GM12878 (cell line): ENCODE results near the gene C16orf96. TPM values are rescaled to one million over a fixed set of nuclear protein-coding genes. Genes with fewer than 3 reads are reported as not detected.

ENCODE experiments used
- ASH2L ChIP-seq: fragments of 300-600, 200-600 bp; sonication (generic); IDR thresholded peaks from 2 replicates; pipeline ENCODE4 v1.6.1; 2017; ENCODE audit warnings: low read depth, mild to moderate bottlenecking, borderline replicate concordance
- BMI1 ChIP-seq: fragments of 450-650 bp; IDR thresholded peaks from 2 replicates; pipeline ENCODE4 v1.6.1; 2016; ENCODE audit warnings: mild to moderate bottlenecking, moderate library complexity, borderline replicate concordance
- DPF2 ChIP-seq: fragments of 450-650 bp; IDR thresholded peaks from 2 replicates; pipeline ENCODE4 v1.6.1; 2017; ENCODE audit warnings: mild to moderate bottlenecking
- FOXK2 ChIP-seq: fragments of 450-650 bp; IDR thresholded peaks from 2 replicates; pipeline ENCODE4 v1.6.1; 2017; ENCODE audit warnings: mild to moderate bottlenecking, moderate library complexity
- GATAD2B ChIP-seq: fragments of 450-650 bp; conservative IDR thresholded peaks from 2 replicates; pipeline ENCODE4 v1.6.1; 2017; ENCODE audit warnings: low read depth, mild to moderate bottlenecking, moderate library complexity
- KDM1A ChIP-seq: fragments of 200-600 bp; sonication (generic); IDR thresholded peaks from 2 replicates; pipeline ENCODE4 v1.6.1; 2016; ENCODE audit warnings: borderline replicate concordance
- KLF5 ChIP-seq: fragments of 450-650 bp; IDR thresholded peaks from 2 replicates; pipeline ENCODE4 v1.6.1; 2014; ENCODE audit warnings: mild to moderate bottlenecking; ENCODE audit not compliant: partially characterized antibody
- MEF2A ChIP-seq: IDR thresholded peaks from 2 replicates; pipeline ENCODE4 v1.6.1; 2011; ENCODE audit warnings: low read depth, mild to moderate bottlenecking, low read length, moderate library complexity; ENCODE audit not compliant: insufficient read depth
- MTA2 ChIP-seq: fragments of 450-650 bp; IDR thresholded peaks from 2 replicates; pipeline ENCODE4 v1.6.1; 2016; ENCODE audit warnings: low read depth, mild to moderate bottlenecking, moderate library complexity
- NFYA ChIP-seq: IDR thresholded peaks from 2 replicates; pipeline ENCODE4 v1.6.1; 2011; ENCODE audit warnings: low read depth, mild to moderate bottlenecking, low read length, improper control_type of control experiment, borderline replicate concordance
- NKRF ChIP-seq: fragments of 450-650 bp; conservative IDR thresholded peaks from 2 replicates; pipeline ENCODE4 v1.6.1; 2017; ENCODE audit warnings: mild to moderate bottlenecking, moderate library complexity
- POLR2AphosphoS2 ChIP-seq: IDR thresholded peaks from 2 replicates; pipeline ENCODE4 v1.6.1; 2011; ENCODE audit warnings: low read depth, mild to moderate bottlenecking, low read length, improper control_type of control experiment, moderate library complexity
- POLR2AphosphoS5 ChIP-seq: IDR thresholded peaks from 2 replicates; pipeline ENCODE4 v1.6.1; 2011; ENCODE audit warnings: mild to moderate bottlenecking, low read length, inconsistent platforms
- RCOR1 ChIP-seq: conservative IDR thresholded peaks from 2 replicates; pipeline ENCODE4 v1.6.1; 2012; ENCODE audit warnings: low read depth, low read length, improper control_type of control experiment
- RELA ChIP-seq: fragments of 450-650 bp; IDR thresholded peaks from 2 replicates; pipeline ENCODE4 v1.8.0; 2014; ENCODE audit warnings: borderline replicate concordance; ENCODE audit not compliant: partially characterized antibody
- SIN3A ChIP-seq: IDR thresholded peaks from 2 replicates; pipeline ENCODE4 v1.6.1; 2012; ENCODE audit warnings: low read depth, low read length, improper control_type of control experiment
- TBL1XR1 ChIP-seq: IDR thresholded peaks from 2 replicates; pipeline ENCODE4 v1.6.1; 2012; ENCODE audit warnings: low read depth, low read length, improper control_type of control experiment
- polyA plus RNA-seq, 11 experiments: library from polyadenylated mRNA; depleted of rRNA in 4 of 11; unstranded in 6 of 11; stranded (reverse) in 5 of 11; fragments of >200 nt; fragmentation: Nextera tagmentation in 4 of 11; fragmentation: Illumina TruSeq in 1 of 11; extraction: Ambion mirVana in 4 of 11; extraction: Trizol in 1 of 11; gene quantifications; 1 replicate in 1 of 11; 2 replicates in 10 of 11; pipeline versions ENCODE4 v1.2.1 to v1.2.3, GENCODE V29; 2011 to 2016; ENCODE audit warnings: inconsistent platforms in 2 of 11, missing spikeins in 2 of 11, low read depth in 1 of 11
- total RNA-seq, 4 experiments: library from RNA; depleted of rRNA in 3 of 4; stranded (reverse); fragments of >200 nt in 3 of 4; fragmentation: Illumina TruSeq in 1 of 4; extraction: Trizol in 1 of 4; gene quantifications; 2 replicates each; pipeline versions ENCODE4 v1.2.1 to v1.2.3, GENCODE V29; 2013 to 2021
- TF ChIP-seq, protein P1 (sequence below): fragments of 450-650 bp; IDR thresholded peaks from 2 replicates; pipeline ENCODE4 v1.6.1; 2016; ENCODE audit warnings: mild to moderate bottlenecking, moderate library complexity, borderline replicate concordance
- TF ChIP-seq, protein P2 (sequence below): IDR thresholded peaks from 2 replicates; pipeline ENCODE4 v1.6.1; 2012; ENCODE audit warnings: low read depth, low read length, improper control_type of control experiment

Gene C16orf96
- total and polyA plus RNA-seq, 10 of the 15 experiments (the other 5 are each of a cell fraction or from before 2014, with no cell fraction given) = 0.01 to 0.08 (median 0.01) TPM; not detected in 7

DNA sequence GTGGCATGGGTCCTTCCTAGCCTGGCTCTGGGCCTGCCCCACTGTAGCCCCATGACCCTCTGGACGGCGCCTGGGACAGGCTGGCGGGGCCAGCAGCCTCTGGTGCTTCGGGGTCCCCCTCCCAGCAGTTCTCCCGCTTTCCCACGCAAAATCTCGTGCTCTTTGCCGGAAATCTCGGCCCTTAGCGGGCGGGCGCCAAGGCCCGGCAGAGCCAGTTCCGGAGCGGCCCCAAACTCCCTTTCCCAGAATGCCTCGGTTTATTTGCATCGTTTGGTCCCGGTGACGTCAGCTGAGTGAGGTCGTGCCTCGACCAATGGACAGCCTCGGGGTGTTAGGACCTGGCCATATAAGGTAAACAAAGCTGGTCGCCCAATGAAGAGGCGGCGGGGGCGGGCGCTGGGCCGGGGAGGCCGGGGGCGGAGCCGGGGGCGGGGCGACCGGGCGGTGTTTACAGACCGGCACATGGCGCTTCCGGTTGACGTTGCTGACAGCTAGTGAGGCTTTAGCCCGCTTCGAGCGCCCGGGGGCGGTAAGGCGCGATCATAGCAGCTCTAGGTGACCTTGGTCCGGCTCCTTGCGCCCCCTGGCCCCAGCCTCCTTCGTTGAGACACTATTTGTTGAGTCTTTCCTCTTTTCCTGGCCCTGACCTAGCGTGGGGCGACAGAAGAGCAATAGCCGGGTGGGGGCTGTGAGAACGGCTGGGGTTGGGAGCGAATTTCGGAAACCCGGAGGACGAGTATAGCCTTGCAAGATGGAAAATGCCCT is 60.1 kb downstream of the C16orf96 start (continued):
- TF ChIP-seq FOXK2 (peak; percentile 77; the same call in 1 of the 2 replicates), SIN3A (peak; percentile 83), ASH2L (no peak), POLR2AphosphoS2 (no peak), MTA2 (no peak), RCOR1 (peak; percentile 93), NFYA (no peak; the same call in 1 of the 2 replicates), DPF2 (peak; percentile 37; the same call in 1 of the 2 replicates), NKRF (peak; percentile 46; the same call in 1 of the 2 replicates), TBL1XR1 (peak; percentile 85; the same call in 1 of the 2 replicates), KLF5 (peak; percentile 69), POLR2AphosphoS5 (peak; percentile 87), BMI1 (no peak), KDM1A (no peak), MEF2A (no peak), GATAD2B (peak; percentile 78), RELA (peak; percentile 64)
- TF ChIP-seq, protein P1, sequence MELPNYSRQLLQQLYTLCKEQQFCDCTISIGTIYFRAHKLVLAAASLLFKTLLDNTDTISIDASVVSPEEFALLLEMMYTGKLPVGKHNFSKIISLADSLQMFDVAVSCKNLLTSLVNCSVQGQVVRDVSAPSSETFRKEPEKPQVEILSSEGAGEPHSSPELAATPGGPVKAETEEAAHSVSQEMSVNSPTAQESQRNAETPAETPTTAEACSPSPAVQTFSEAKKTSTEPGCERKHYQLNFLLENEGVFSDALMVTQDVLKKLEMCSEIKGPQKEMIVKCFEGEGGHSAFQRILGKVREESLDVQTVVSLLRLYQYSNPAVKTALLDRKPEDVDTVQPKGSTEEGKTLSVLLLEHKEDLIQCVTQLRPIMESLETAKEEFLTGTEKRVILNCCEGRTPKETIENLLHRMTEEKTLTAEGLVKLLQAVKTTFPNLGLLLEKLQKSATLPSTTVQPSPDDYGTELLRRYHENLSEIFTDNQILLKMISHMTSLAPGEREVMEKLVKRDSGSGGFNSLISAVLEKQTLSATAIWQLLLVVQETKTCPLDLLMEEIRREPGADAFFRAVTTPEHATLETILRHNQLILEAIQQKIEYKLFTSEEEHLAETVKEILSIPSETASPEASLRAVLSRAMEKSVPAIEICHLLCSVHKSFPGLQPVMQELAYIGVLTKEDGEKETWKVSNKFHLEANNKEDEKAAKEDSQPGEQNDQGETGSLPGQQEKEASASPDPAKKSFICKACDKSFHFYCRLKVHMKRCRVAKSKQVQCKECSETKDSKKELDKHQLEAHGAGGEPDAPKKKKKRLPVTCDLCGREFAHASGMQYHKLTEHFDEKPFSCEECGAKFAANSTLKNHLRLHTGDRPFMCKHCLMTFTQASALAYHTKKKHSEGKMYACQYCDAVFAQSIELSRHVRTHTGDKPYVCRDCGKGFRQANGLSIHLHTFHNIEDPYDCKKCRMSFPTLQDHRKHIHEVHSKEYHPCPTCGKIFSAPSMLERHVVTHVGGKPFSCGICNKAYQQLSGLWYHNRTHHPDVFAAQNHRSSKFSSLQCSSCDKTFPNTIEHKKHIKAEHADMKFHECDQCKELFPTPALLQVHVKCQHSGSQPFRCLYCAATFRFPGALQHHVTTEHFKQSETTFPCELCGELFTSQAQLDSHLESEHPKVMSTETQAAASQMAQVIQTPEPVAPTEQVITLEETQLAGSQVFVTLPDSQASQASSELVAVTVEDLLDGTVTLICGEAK = peak; percentile 79; the same call in 1 of the 2 replicates
- TF ChIP-seq, protein P2, sequence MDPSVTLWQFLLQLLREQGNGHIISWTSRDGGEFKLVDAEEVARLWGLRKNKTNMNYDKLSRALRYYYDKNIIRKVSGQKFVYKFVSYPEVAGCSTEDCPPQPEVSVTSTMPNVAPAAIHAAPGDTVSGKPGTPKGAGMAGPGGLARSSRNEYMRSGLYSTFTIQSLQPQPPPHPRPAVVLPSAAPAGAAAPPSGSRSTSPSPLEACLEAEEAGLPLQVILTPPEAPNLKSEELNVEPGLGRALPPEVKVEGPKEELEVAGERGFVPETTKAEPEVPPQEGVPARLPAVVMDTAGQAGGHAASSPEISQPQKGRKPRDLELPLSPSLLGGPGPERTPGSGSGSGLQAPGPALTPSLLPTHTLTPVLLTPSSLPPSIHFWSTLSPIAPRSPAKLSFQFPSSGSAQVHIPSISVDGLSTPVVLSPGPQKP = peak; percentile 95
